Measurements from ENCODE around the gene RNASEH2A.

Gene RNASEH2A

GRCh38 chr19:12783291-12783848, 23.0 kb upstream of the RNASEH2A start:
- no peak for DNase-seq (ENCODE audit: low spot score)

GRCh38 chr19:12783849-12784393, 22.5 kb upstream of the RNASEH2A start:
- DNase-seq (ENCODE audit: low spot score) = no peak

GRCh38 chr19:12784394-12784870, 22.0 kb upstream of the RNASEH2A start:
- DNase-seq (ENCODE audit: low spot score) = no peak

- no peak for DNase-seq (ENCODE audit: low spot score)
Observed at GRCh38 chr19:12784871-12785430, 21.4 kb upstream of the RNASEH2A start.

- DNase-seq (ENCODE audit: low spot score) = no peak
Observed at GRCh38 chr19:12785431-12786031, 20.9 kb upstream of the RNASEH2A start.

GRCh38 chr19:12786141-12786870, 20.1 kb upstream of the RNASEH2A start:
- DNase-seq (ENCODE audit: low spot score) = no peak

GRCh38 chr19:12786952-12787351, 19.4 kb upstream of the RNASEH2A start:
- DNase-seq (ENCODE audit: low spot score) = no peak

GRCh38 chr19:12787458-12787857, 18.9 kb upstream of the RNASEH2A start:
- no peak for DNase-seq (ENCODE audit: low spot score)

- no peak for DNase-seq (ENCODE audit: low spot score)
Observed at GRCh38 chr19:12788042-12788681, 18.2 kb upstream of the RNASEH2A start.

- DNase-seq (ENCODE audit: low spot score) = peak; percentile 77
Observed at GRCh38 chr19:12788682-12789097, 17.7 kb upstream of the RNASEH2A start.

- DNase-seq (ENCODE audit: low spot score) = no peak
Observed at GRCh38 chr19:12789098-12789903, 17.1 kb upstream of the RNASEH2A start.

- DNase-seq (ENCODE audit: low spot score) = peak; percentile 97
Observed at GRCh38 chr19:12789904-12790619, 16.3 kb upstream of the RNASEH2A start.

- DNase-seq (ENCODE audit: low spot score) = no peak
Observed at GRCh38 chr19:12790628-12791344, 15.6 kb upstream of the RNASEH2A start.

GRCh38 chr19:12791345-12792050, 14.9 kb upstream of the RNASEH2A start, which contains the start of gene JUNB:
Gene JUNB (plus strand): TSS chr19:12791486. CDS start chr19:12791772, 286 bp downstream.
- DNase-seq (ENCODE audit: low spot score) = peak; percentile 93

GRCh38 chr19:12792051-12792852, 14.1 kb upstream of the RNASEH2A start:
- peak; percentile 80 for DNase-seq (ENCODE audit: low spot score)

- DNase-seq (ENCODE audit: low spot score) = no peak
Observed at GRCh38 chr19:12792853-12793289, 13.5 kb upstream of the RNASEH2A start.

GRCh38 chr19:12793290-12794195, 12.8 kb upstream of the RNASEH2A start:
- DNase-seq (ENCODE audit: low spot score) = peak; percentile 95
